CD4-positive, alpha-beta T cell treated with Interleukin-1 beta for 1 hour (primary cell): ENCODE data around the gene CAB39.
"Not testable (repeated sequence)": the region's sequence is repeated elsewhere in the genome, so short reads cannot be mapped to it uniquely, and the experiment has no call there.

Experiments used
- DNase-seq, 2 donors: peaks; one replicate each; pipeline ENCODE4 v3.0.0-alpha.2; 2020 to 2022

Gene CAB39

GRCh38 chr2:230716588-230716987 lies 3.9 kb downstream of the CAB39 start:
- DNase-seq = no peak

DNA sequence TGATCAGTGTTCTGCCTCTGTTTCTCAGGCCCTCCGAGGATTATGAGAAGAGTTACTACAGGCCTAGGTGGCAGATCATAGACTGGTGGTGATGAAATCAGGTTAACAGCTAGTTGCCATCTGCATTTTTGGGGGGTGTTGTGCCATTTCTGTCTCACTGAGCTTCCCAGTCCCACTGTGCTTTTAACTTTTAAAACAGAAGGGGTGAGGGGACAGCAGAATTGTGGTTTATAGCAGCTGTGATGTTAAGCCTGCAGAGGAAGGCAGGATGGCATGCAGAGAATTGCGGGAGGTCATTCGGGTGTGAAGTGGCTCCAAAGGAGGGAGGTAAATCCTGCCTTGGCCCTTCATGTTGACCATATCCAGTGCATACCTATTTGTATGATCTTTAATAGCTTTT lies 5.0 kb downstream of the CAB39 start:
- DNase-seq = no peak

DNA sequence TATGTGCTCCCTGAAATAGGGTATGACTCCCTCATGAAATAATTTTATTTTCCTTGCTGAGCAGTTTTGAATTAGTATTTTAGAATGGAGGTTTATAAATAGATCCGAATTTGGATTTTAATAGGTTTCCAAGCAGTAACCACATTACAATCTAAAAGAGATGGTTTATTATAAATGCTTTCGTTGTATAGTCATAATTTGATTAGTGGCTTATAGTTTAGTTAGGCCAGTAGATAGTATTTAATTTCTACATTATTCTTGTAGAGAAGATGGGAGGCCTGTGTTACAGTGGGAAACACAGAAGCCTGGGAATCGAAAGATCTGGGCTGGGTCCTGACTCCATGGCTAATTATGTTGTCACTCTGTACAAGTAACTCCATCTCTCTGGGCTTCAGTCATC lies 6.7 kb downstream of the CAB39 start:
- no peak for DNase-seq

DNA sequence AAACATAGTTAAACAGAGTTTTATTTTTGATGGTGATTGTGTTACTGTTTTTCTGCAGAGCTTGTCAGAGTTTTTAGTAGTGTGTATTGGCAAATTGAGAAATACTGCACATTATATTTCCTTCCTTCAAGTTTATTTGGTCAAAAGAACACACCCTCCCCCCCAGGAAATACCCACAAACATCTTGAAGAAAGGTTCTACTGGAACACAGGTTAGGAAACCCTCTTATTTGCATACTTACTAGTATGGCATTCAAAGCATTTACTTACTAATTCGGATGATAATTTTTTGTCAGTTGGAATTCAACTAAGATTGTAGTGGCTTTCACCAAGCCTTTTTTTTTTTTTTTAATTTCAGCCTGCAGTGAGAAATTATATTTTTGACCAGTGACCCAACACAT lies 9.1 kb downstream of the CAB39 start:
- peak in 1 of 2 donors; percentile 27 for DNase-seq

DNA sequence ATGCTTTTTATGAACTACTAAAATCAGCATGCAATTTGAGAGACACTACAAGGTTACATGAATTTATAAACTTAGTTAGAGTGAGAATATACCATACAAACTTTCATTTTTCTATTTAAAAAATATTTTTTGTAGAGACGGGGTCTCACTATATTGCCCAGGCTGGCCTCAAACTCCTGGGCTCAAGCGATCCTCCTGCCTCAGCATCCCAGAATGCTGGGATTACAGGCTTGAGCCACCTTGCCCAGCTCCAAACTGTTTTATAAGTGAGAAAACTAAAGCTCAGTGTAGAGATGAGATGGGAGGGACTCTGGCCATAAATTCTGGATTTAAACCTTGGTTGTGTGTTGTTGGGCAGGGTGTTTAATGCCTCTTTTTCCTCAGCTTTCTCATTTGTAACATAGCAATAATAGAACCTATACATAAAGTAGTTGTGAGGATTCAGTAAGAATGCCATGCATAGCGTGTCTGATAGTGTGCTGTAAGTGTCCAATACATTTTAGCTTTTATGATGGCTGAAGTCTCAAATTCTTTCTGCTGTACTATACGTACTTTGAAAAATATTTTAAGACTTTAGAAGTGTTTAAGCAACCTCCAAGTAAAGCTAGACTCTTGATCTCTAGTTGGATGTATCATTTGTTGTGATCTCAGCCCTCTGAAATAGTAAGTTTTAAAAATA lies 9.7 kb downstream of the CAB39 start:
- no peak for DNase-seq

GRCh38 chr2:230723363-230723762 lies 10.7 kb downstream of the CAB39 start:
- peak; percentile 16 to 58 for DNase-seq

GRCh38 chr2:230724957-230725356 lies 12.3 kb downstream of the CAB39 start:
- not testable (repeated sequence) for DNase-seq

GRCh38 chr2:230731512-230731911 lies 18.9 kb downstream of the CAB39 start:
- DNase-seq = no peak

- DNase-seq = no peak
Observed at GRCh38 chr2:230732914-230733401, 20.3 kb downstream of the CAB39 start.

- no peak for DNase-seq
Observed at GRCh38 chr2:230734247-230735175, 21.9 kb downstream of the CAB39 start.

- DNase-seq = no peak
Observed at GRCh38 chr2:230735884-230736283, 23.2 kb downstream of the CAB39 start.

GRCh38 chr2:230737300-230737699 lies 24.7 kb downstream of the CAB39 start:
- no peak for DNase-seq

GRCh38 chr2:230737791-230738226 lies 25.2 kb downstream of the CAB39 start:
- DNase-seq = no peak

GRCh38 chr2:230738391-230738811 lies 25.8 kb downstream of the CAB39 start:
- DNase-seq = no peak

DNA sequence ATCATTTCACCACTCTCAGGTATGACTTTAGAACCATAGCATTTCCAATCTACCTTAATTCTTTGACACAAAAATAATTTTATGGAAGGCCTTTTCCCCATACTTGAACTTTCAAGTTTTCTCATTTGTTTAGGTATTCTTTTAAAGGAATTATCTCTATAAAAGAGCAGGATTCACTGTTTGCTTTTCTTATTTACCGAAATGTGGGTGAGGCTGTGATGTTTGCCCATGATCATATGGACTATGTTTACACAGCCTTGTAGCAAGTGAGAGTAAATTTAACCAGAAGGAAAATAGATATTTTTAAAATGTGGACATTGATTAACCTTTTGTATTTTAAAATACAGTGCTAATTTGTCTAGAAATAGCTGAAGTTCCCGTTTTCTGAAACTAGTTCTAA lies 26.3 kb downstream of the CAB39 start:
- DNase-seq = no peak

DNA sequence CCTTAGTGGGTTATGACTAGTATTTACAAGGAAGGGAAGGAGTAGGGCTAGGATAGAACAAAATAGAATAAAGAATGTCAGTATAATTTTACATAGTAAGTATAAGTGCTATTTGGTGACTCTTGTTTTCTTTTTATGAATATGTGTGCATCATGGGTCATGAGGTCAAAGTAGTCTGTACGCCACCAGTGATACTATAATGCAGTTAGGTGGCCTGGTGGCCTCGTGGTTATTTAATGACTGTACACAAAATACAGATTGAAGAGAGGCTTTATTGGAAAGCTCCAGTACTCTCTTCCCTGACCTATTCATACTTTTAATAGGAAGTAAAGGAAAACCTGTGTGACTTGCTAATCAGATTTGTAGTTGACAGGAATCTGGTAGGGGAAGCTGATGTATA lies 27.3 kb downstream of the CAB39 start:
- DNase-seq = no peak

DNA sequence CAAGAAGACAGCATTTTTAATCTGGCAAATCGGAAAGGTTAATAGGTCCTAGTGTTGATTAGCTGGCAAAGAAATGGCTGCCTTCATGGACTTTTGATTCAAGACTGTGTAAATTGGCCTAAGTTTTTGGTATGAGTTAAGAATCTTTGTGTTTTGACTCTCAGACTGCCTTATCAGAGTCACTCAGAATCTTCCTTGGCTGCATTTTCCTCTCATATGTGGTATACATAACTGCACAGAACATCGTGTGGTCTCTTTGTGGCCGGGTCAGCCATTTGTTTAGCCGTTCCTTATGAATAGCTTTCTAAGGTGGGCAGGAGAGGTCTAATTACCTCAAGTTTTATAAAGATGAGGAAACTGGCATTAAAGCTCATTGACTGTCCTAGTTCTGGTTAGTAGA lies 30.1 kb downstream of the CAB39 start:
- no peak for DNase-seq

- no peak for DNase-seq
Observed at GRCh38 chr2:230746213-230746612, 33.6 kb downstream of the CAB39 start.

- DNase-seq = no peak
Observed at GRCh38 chr2:230748087-230748486, 35.4 kb downstream of the CAB39 start.

- DNase-seq = no peak
Observed at GRCh38 chr2:230749111-230749510, 36.5 kb downstream of the CAB39 start.

DNA sequence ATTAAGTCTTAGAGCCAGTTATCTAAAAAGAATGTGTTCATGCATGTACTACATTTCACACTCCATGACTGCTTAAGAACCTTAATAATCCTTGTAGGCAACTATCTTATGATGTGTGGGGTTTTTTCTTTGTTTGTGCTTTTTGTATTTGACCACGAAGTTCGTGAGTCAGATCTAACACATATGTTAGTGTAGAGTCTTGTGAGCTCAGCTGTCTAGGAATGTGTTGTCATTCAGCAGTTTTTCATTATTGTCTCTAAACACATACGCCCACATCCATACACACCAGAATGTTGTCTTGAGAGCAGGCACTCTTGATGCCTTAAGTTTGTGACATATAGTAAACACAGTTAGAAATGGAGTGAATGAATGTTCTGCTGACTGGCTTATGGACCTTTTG lies 38.4 kb downstream of the CAB39 start:
- no peak for DNase-seq

DNA sequence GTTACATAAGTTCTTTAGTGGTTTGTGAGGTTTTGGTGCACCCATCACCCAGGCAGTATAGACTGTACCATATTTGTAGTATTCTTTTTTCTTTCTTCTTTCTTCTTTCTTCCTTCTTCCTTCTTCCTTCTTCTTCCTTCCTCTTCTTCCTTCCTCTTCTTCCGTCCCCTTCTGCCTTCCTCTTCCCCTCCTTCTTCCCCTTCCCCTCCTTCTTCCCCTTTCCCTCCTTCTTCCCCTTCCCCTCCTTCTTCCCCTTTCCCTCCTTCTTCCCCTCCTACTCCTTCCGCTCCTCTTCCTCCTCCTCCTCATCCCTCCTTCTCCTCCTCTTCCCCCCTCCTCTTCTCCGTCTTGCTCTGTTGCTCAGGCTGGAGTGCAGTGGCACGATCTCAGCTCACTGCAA lies 41.6 kb downstream of the CAB39 start:
- DNase-seq = no peak

GRCh38 chr2:230757476-230757875 lies 44.8 kb downstream of the CAB39 start:
- no peak for DNase-seq
